Psoas muscle (tissue), 8 donors: ENCODE data around the gene IFT27. TPM values are rescaled to one million over a fixed set of nuclear protein-coding genes. Genes with fewer than 3 reads are reported as not detected.

Experiments used
- ATAC-seq, 4 donors: fragments of 200-7000 bp; cut with Tn5 transposase; one replicate each; pipeline ENCODE4 v1.9.1; 2020; ENCODE audit warnings: moderate library complexity in 3 of 4, mild to moderate bottlenecking in 2 of 4
- DNase-seq, 2 donors: peaks; one replicate each; pipeline ENCODE4 v3.0.0-alpha.2; 2020
- H3K27ac ChIP-seq: fragments of 200-600 bp; one replicate; pipeline ENCODE4 v1.8.0; 2022
- H3K27me3 ChIP-seq, 3 donors: fragments of 200-600 bp in 1 of 3; one replicate each; pipeline versions ENCODE4 v1.6.1 to v1.8.0; 2013 to 2022; ENCODE audit warnings: low read length in 2 of 3, mild to moderate bottlenecking in 2 of 3, moderate library complexity in 1 of 3; ENCODE audit not compliant: insufficient read depth in 3 of 3
- H3K36me3 ChIP-seq, 2 donors: fragments of 200-600 bp in 1 of 2; one replicate each; pipeline versions ENCODE4 v1.6.1 to v1.8.0; 2013 to 2022; ENCODE audit warnings: low read depth in 1 of 2, mild to moderate bottlenecking in 1 of 2, moderate library complexity in 1 of 2; ENCODE audit not compliant: insufficient read depth in 1 of 2
- H3K4me1 ChIP-seq: fragments of 200-600 bp; one replicate; pipeline ENCODE4 v1.8.0; 2022
- H3K4me3 ChIP-seq: fragments of 200-600 bp; one replicate; pipeline ENCODE4 v1.8.0; 2022; ENCODE audit warnings: mild to moderate bottlenecking
- H3K9me3 ChIP-seq: fragments of 200-600 bp; one replicate; pipeline ENCODE4 v1.8.0; 2022
- CTCF ChIP-seq: fragments of 200-600 bp; IDR thresholded peaks from one replicate; pipeline ENCODE4 v1.8.0; 2022; ENCODE audit warnings: antibody characterized with exemption
- WGBS, 3 donors: extraction: QIAGEN DNeasy Blood & Tissue Kit; methylation state at CpG; one replicate each; pipeline versions ENCODE4 v1.1.6 to v1.1.7; 2013; 5-methylcytosine and 5-hydroxymethylcytosine counted together
- intact Hi-C, 2 donors: fragments of 100-400 bp; cut with DNase I; formaldehyde crosslinking; loops; one replicate each; pipeline versions ENCODE4 v1.11.0 to v1.14.2; 2022
- polyA plus RNA-seq, 3 donors: library from polyadenylated mRNA; stranded (reverse); fragments of 200-250 nt; gene quantifications; one replicate each; pipeline ENCODE4 v1.2.3, GENCODE V29; 2013
- total RNA-seq, 4 donors: library from RNA; stranded (reverse); fragmentation: NEBNext Ultra II Directional in 2 of 4; extraction: Animal tissue kit (Norgen Biotek cat#: 25700) in 2 of 4; gene quantifications; one replicate each; pipeline versions ENCODE4 v1.2.1 to v1.2.4, GENCODE V29; 2021 to 2023
- donor health status: healthy with polysubstance abuse.
- donor health status: DM: no; HTN: no; CAD: no; lungs with moderate emphysema.
- donor health status: Bipolar disorder and iron deficiency.
- donor health status: healthy.
- donor health status: DM: yes; HTN: yes; CAD: no.
- donor health status: DM: no; HTN: no; CAD: no.
- donor health status: DM: no; HTN: no; CAD: no.
- donor health status: DM: yes; HTN: yes; CAD: no.

The IFT27 gene
- total and polyA plus RNA-seq, 7 donors, result 5.6 to 16.7 (median 7.4) TPM

DNA sequence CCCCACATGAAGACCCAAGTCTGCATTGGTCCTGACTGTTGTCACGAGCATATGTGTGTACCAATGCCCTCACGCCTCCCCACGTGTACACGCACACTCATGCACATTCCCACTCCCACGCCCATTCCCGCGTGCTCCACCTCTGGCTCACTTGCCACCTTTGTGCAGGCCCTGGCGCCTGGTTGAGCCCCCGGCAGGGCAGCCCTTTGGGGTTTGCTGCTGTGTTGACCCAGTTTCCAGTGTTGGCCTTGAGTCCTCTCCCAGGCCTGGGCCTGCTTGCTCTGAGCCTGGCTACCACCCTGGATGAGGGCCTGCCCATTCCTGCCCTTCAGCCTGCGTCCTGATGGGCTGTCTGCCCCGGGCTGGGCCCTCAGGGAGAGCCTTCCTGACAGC is 22.8 kb upstream of the IFT27 start:
- TF ChIP-seq CTCF, result no peak
- no peak overlapping the region for H3K4me3 ChIP-seq
- DNase-seq (no peak), ATAC-seq (no peak)
- WGBS, 3 donors, result 77 to 87% (median 84%) methylated on average over 11 of the region's 11 CpGs
- intact Hi-C loops, result no loop called here
- no peaks in the 10 kb centered on the region for H3K9me3 ChIP-seq
- H3K27ac ChIP-seq, result no peak overlapping the region
- peaks cover 0 to 10% (median 0%) of the 10 kb centered on the region in 3 donors for H3K27me3 ChIP-seq
- no peaks in the 10 kb centered on the region for H3K4me1 ChIP-seq
- H3K36me3 ChIP-seq, result no peaks in the 10 kb centered on the region

DNA sequence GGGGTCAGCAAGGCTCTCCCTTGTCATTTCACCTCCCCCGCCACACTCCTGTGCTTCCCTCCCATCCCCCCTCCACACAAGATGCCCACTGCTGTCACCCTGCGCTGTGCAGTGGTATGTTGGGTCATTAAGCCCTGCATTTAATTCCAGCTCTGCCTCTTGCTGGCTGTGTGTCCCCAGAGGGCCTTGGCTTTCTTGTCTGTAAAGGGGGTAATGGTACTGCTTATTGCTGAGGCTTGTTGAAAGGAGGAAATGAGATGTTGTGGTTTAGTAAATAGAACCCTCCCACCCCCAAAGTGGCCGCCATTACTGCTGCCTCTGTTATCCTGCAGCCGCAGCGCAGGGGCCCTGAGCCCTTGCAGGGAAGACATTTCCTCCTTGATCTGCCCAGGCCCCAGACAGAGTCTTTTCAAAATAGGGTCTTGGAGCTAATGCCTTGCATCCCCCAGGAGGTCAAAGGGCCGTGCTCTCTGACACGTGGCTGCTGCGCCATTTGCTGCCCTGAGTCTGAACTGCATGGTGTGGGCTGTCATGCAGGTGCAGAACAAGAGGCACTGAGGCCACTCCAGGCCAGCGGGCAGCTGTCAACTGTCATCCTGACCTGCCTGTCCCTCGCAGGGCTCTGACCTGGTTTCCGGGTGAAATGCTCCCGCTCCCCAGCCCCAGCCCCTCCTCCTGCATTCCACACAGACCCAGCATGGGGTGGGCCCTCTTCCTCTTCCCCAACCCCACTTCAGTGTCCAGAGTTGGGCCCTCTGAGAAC is 22.2 kb upstream of the IFT27 start:
- no peaks in the 10 kb centered on the region for H3K9me3 ChIP-seq
- ATAC-seq, result no peak
- H3K27ac ChIP-seq, result no peak overlapping the region
- WGBS, 3 donors, result 63 to 65% (median 64%) methylated on average over 11 to 12 of the region's 12 CpGs
- H3K4me1 ChIP-seq, result no peaks in the 10 kb centered on the region
- peaks cover 0 to 15% (median 0%) of the 10 kb centered on the region in 3 donors for H3K27me3 ChIP-seq
- intact Hi-C loops, result no loop called here
- H3K4me3 ChIP-seq, result no peak overlapping the region
- H3K36me3 ChIP-seq, result no peaks in the 10 kb centered on the region
- TF ChIP-seq CTCF, result no peak
- DNase-seq, result no peak

GRCh38 chr22:36797374-36797773 is 21.5 kb upstream of the IFT27 start:
- no peak for TF ChIP-seq CTCF
- no peak overlapping the region for H3K27ac ChIP-seq
- WGBS, 3 donors, result 34 to 54% (median 37%) methylated on average over 9 of the region's 9 CpGs
- ATAC-seq, result no peak
- DNase-seq, result no peak
- no peaks in the 10 kb centered on the region for H3K36me3 ChIP-seq
- intact Hi-C loops, result no loop called here
- H3K4me1 ChIP-seq, result no peaks in the 10 kb centered on the region
- H3K9me3 ChIP-seq, result no peaks in the 10 kb centered on the region
- no peak overlapping the region for H3K4me3 ChIP-seq
- peaks cover 0 to 19% (median 0%) of the 10 kb centered on the region in 3 donors for H3K27me3 ChIP-seq

DNA sequence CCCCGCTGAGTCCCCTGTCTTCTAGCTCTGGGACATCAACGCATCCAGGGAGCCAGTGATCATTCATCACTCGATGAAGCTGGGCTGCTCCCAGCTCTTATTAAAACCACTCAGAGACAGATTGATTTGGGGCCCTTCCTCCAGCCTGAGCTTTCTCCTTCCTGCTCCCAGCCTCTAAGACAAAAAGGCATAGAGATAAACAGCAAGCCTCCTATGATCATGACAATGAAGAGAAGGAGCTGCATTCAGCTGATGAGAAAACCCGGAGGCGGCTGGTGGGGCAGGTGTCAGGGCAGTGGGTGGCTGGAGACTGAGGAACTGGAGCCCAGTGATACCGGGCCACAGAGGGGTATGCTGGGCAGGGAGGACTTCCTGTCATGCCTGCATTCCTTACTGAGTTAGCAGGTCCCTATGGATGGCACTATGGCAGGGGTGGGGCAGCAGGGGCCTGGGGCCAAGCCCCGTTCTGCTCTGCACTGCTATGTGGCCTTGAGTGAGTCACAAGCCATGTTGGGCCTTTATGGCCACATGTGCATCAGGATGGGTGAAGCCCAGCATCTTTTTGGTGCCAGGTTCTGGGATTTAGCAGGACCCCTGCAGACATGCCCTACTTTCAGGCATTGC is 20.7 kb upstream of the IFT27 start:
- TF ChIP-seq CTCF, result no peak
- DNase-seq (no peak), ATAC-seq (no peak)
- Histone ChIP-seq H3K4me3 (no peak overlapping the region), H3K36me3 (no peaks in the 10 kb centered on the region), H3K27me3 (peaks cover 0 to 24% (median 0%) of the 10 kb centered on the region in 3 donors), H3K4me1 (no peaks in the 10 kb centered on the region), H3K9me3 (no peaks in the 10 kb centered on the region), H3K27ac (no peak overlapping the region)
- 54 to 67% (median 60%) methylated on average over 7 of the region's 7 CpGs for WGBS, 3 donors
- intact Hi-C loops, result no loop called here
